Urinary bladder (tissue), 4 donors: Measurements from ENCODE around the gene CACNA1S. TPM values are rescaled to one million over a fixed set of nuclear protein-coding genes. Genes with fewer than 3 reads are reported as not detected.
A peak's percentile ranks its signal among the peaks of the same experiment; 100 is the strongest.

Source experiments
- DNase-seq: peaks from one replicate; pipeline ENCODE4 v3.0.0-alpha.2; 2015; ENCODE audit errors: extremely low spot score
- H3K27ac ChIP-seq: one replicate; pipeline ENCODE4 v1.5.1; 2013; ENCODE audit warnings: low read depth, mild to moderate bottlenecking, moderate library complexity
- H3K36me3 ChIP-seq: one replicate; pipeline ENCODE4 v1.6.1; 2013; ENCODE audit warnings: mild to moderate bottlenecking, moderate library complexity; ENCODE audit not compliant: insufficient read depth
- H3K4me1 ChIP-seq: one replicate; pipeline ENCODE4 v1.6.1; 2013; ENCODE audit warnings: mild to moderate bottlenecking, moderate library complexity; ENCODE audit not compliant: insufficient read depth
- H3K4me3 ChIP-seq: one replicate; pipeline ENCODE4 v1.5.1; 2013; ENCODE audit warnings: low read depth, low read length
- WGBS: extraction: QIAGEN DNeasy Blood & Tissue Kit; methylation state at CpG from one replicate; pipeline ENCODE4 v1.1.7; 2013; 5-methylcytosine and 5-hydroxymethylcytosine counted together
- polyA plus RNA-seq: library from polyadenylated mRNA; stranded (reverse); fragments of 200-250 nt; gene quantifications from one replicate; pipeline ENCODE4 v1.2.3, GENCODE V29; 2013
- total RNA-seq: library from RNA; depleted of rRNA; stranded (reverse); fragments of >200 nt; gene quantifications from one replicate; pipeline ENCODE4 v1.2.3, GENCODE V29; 2014
- donor health status: healthy with polysubstance abuse.
- donor health status: healthy.

CACNA1S gene
- total and polyA plus RNA-seq, 2 donors = 1.9 TPM; not detected in 1

DNA sequence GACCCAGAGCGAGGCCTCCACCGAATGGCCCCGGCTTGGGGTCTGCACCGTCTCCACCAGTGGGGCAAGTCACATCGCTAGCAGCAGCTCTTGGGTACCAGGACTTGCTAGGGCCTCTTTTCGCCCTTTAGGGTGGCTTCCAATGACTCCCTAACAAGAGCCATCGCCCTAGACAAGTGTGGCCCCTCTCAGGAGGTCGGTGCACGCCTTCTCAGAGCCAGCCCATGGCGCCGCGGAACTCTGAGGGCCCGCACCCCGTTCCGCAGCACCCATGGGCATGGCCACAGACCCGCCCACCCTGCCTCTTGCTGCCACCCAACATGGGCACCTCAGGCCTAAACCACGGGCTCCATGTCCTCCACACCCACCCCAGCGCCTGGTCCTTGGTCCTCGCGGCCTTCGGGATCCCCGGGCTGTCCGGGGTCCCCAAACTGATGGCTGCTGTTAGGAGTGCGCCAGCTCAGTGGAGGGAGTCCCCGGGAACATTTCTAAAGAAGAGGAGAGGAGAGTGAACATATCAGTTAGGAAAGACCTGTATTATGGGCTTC, 3.2 kb upstream of the CACNA1S start:
- Histone ChIP-seq H3K27ac (no peak overlapping the region), H3K36me3 (no peaks in the 10 kb centered on the region), H3K4me3 (no peak overlapping the region), H3K4me1 (no peaks in the 10 kb centered on the region)
- DNase-seq = no peak
- 95% methylated on average over 25 of the region's 25 CpGs for WGBS

- DNase-seq = peak; percentile 93
- Histone ChIP-seq H3K4me3 (peak overlapping the region; percentile 36), H3K4me1 (no peaks in the 10 kb centered on the region), H3K27ac (no peak overlapping the region), H3K36me3 (no peaks in the 10 kb centered on the region)
- 2% methylated on average over 88 of the region's 88 CpGs for WGBS
Measured at GRCh38 chr1:201114245-201115131, 2.3 kb upstream of the CACNA1S start.

DNA sequence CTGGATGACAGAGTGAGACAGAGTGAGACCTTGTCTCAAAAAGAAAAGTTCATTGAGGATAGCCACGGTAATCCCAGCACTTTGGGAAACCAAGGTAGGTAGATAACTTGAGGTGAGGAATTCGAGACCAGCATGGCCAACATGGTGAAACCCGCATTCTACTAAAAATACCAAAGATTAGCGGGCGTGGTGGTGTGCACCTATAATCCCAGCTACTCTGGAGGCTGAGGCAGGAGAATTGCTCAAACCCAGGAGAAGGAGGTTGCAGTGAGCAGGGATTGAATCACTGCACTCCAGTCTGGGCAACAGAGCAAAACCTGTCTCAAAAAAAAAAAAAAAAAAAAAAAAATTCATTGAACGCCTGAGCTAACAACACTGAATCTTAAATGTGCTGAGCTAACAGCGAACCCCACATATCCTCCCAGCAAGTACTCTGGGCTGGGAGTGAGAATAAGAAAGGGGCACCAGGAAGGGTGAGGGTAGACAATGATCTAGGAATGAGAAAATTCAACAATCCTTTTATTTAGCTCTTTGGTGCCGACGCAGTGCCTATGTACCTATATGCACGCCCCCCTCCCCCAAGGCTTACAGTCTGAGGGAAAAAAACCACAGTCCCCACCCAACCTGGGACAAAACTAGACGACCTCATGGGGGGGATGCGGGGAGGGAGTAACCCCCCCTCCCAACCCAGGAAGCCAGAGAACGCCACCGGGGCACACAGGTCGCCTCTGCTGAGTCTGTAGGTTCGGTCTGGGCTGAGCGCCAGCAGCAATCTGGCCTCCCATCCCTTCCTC, 1.4 kb upstream of the CACNA1S start:
- Histone ChIP-seq H3K4me3 (no peak overlapping the region), H3K27ac (no peak overlapping the region), H3K4me1 (no peaks in the 10 kb centered on the region), H3K36me3 (no peaks in the 10 kb centered on the region)
- 42% methylated on average over 17 of the region's 17 CpGs for WGBS
- DNase-seq = peak; percentile 21

DNA sequence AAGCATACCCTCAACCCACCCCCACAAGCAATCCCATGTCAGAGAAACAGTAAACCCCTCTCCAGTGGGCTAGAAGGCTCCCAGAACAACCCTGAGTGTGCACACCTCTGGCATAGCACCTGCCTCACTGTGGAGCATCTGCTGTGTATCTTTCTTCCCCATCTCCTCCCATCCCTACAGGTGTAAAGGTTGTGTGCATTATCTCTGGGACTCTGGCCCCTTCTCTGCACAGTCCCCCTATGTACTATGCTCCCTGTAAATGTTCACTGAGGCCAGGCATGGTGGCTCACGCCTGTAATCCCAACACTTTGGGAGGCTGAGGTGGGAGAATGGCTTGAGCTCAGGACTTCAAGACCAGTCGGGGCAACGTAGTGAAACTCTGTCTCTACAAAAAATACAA, 700 bp upstream of the CACNA1S start:
- 93% methylated on average over 3 of the region's 3 CpGs for WGBS
- Histone ChIP-seq H3K4me1 (no peaks in the 10 kb centered on the region), H3K36me3 (no peaks in the 10 kb centered on the region), H3K27ac (no peak overlapping the region), H3K4me3 (no peak overlapping the region)
- no peak for DNase-seq

DNA sequence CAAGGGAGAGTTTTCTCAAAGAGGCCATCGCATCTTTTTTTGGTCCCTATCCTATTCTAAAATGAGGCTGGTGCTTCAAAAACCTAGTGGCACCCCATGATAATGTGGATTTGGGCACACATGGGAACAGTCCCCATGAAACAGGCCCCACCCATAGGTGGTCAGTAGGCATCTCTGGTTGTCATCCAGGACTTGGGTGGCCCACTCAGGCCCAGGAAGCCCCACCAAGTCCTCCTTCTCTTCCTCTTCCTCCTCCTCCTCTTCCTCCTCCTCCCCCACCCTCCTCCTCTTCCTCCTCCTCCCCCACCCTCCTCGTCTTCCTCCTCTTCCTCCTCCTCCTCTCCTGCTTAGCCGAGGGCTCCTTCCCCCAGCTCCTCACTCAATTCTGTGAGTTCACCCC, 554 bp downstream of the CACNA1S start:
- DNase-seq = no peak
- Histone ChIP-seq H3K4me1 (no peaks in the 10 kb centered on the region), H3K27ac (no peak overlapping the region), H3K36me3 (no peaks in the 10 kb centered on the region), H3K4me3 (no peak overlapping the region)
- WGBS = 96% methylated on average over 3 of the region's 3 CpGs

DNA sequence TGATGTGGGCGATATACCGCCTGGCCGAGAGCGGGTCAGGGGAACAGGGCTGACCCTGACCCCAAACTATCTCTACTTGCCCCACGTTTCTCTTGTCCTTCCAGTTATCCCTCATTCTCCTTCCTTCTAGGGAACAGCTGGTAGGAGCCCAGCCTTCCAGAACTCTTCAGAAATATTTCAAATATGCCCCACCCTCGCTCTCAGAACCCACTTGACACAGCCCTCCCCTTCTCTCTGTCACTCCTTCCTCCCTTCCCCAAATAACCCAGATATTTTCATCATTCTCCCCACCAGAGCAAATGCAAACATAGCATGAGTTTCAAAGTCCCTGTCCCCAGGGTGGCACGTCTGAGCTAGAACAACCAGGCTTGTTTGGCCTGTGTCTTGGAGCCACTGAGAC, 1.1 kb downstream of the CACNA1S start:
- Histone ChIP-seq H3K4me3 (no peak overlapping the region), H3K27ac (no peak overlapping the region), H3K4me1 (no peaks in the 10 kb centered on the region), H3K36me3 (no peaks in the 10 kb centered on the region)
- 81% methylated on average over 7 of the region's 7 CpGs for WGBS
- no peak for DNase-seq

DNA sequence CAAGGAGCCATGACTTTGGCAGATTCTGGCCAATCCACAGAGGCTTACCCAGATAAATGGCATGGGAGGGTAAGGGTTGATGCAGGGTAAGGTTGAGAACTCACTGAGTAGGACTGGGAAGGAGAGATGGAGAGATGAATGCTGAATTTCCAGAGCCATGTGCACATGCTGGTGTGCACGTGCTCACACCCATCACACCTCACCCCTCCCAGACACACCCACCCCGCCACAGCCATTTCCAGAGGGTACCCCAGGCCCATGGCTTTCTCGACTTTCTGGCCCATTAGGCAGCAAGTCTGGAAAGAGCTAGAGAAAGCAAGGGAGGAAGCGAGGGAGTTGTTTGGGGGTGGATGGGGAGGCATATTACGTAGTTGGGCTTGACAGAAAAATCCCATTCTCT, 1.6 kb downstream of the CACNA1S start:
- 95% methylated on average over 5 of the region's 5 CpGs for WGBS
- Histone ChIP-seq H3K27ac (no peak overlapping the region), H3K4me3 (no peak overlapping the region), H3K4me1 (no peaks in the 10 kb centered on the region), H3K36me3 (no peaks in the 10 kb centered on the region)
- no peak for DNase-seq

DNA sequence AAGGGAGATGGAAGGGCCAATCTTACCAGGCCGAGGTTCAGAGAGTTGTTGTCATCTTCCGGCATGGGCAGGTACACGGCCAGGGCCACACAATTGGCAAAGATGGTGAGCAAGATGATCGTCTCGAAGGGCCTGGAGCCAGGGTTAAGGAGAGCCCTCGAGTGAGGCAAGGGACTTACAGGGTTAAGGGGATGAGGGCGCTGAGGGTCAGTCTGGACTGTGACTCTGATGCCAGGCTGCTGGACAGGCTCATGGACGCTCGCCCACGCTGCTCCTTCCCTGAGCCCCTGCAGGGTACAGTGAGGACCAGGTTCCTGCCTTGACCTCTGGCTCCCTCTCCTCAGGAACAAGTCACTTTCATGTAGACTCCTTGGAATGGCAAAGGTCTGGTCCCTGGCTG, 2.1 kb downstream of the CACNA1S start:
- Histone ChIP-seq H3K36me3 (no peaks in the 10 kb centered on the region), H3K27ac (no peak overlapping the region), H3K4me1 (no peaks in the 10 kb centered on the region), H3K4me3 (no peak overlapping the region)
- WGBS = 91% methylated on average over 10 of the region's 10 CpGs
- no peak for DNase-seq

DNA sequence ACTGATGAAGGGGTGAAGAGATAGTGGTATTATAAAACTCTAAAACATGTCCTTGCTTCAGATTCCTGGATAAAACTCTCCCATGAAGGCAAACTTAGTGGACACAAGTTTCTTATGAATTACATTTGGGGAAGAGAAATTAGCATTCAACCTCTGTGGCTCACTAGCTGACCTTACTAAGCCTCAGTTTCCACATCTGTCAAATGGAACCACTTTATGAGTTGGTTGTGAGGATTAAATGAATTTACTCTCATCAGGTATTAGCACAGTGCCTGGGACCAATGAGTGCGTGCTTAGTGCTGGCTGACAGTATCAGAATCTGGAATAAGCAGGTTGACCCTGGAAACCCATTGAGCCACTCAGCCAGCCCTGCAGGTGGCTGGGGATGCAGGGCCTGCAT, 2.6 kb downstream of the CACNA1S start:
- 98% methylated on average over 1 of the region's 1 CpG for WGBS
- H3K4me3 ChIP-seq = no peak overlapping the region
- no peaks in the 10 kb centered on the region for H3K36me3 ChIP-seq
- no peaks in the 10 kb centered on the region for H3K4me1 ChIP-seq
- no peak overlapping the region for H3K27ac ChIP-seq
- no peak for DNase-seq

GRCh38 chr1:201108614-201109013, 3.6 kb downstream of the CACNA1S start:
- no peak for DNase-seq
- no peak overlapping the region for H3K4me3 ChIP-seq
- 80% methylated on average over 1 of the region's 1 CpG for WGBS
- H3K36me3 ChIP-seq = no peaks in the 10 kb centered on the region
- no peak overlapping the region for H3K27ac ChIP-seq
- peaks cover 3% of the 10 kb centered on the region for H3K4me1 ChIP-seq

DNA sequence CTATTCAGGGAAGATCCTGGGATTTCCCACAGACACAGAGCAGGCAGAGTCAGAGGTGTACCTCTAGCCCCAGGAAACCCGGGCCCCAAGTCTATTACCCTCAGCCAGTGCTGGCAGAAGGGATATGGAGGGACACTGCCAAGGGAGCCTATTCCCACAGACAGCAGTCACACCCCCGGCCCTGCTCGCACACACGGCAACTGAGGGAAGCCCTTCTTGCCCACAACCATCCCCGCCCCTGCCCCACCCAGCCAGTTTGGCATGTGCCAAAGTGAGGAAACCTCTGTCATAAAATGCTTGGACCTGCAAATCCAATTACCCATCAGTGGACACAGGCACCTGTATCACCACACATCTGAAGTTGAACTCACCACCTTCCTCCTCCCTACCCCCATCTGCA, 6.5 kb downstream of the CACNA1S start:
- Histone ChIP-seq H3K36me3 (no peaks in the 10 kb centered on the region), H3K4me3 (no peak overlapping the region), H3K4me1 (peaks cover 3% of the 10 kb centered on the region), H3K27ac (no peak overlapping the region)
- 83% methylated on average over 5 of the region's 5 CpGs for WGBS
- no peak for DNase-seq

GRCh38 chr1:201104141-201104540, 8.1 kb downstream of the CACNA1S start:
- no peak for DNase-seq
- 77% methylated on average over 1 of the region's 1 CpG for WGBS
- Histone ChIP-seq H3K36me3 (no peaks in the 10 kb centered on the region), H3K27ac (no peak overlapping the region), H3K4me3 (no peak overlapping the region), H3K4me1 (peaks cover 3% of the 10 kb centered on the region)

DNA sequence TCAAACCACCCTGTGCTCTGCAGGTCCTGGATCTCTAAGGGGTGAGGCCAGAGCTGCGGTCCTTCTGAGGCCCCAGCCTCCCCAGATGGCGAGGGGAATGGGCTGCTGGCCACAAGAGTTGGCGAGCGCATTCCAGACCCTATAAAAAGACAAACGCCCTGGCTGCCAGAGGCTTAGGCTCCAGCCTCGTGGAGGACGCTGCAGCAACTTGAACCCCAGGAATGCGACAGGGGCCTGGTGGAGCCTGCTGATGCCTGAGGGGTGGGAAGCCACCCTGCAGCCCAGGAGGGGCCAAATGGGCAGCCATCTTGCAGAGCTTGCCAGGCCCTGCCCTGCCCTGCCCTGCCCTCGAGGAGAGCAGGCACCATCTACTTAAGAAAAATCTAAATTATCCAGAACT, 8.6 kb downstream of the CACNA1S start:
- H3K27ac ChIP-seq = no peak overlapping the region
- H3K36me3 ChIP-seq = no peaks in the 10 kb centered on the region
- WGBS = 61% methylated on average over 9 of the region's 9 CpGs
- no peak overlapping the region for H3K4me3 ChIP-seq
- H3K4me1 ChIP-seq = peaks cover 3% of the 10 kb centered on the region
- no peak for DNase-seq
